OCI-LY1 (cell line): ENCODE results near the gene TIMM13.

Experiments
- EZH2 ChIP-seq: fragments of 200-600 bp; sonication (generic), shearing (Covaris generic); IDR thresholded peaks from 2 replicates; pipeline ENCODE4 v1.8.0; 2017; ENCODE audit warnings: borderline replicate concordance, mixed run types, mild to moderate bottlenecking, antibody characterized with exemption, low read length, moderate library complexity, mixed read lengths
- TF ChIP-seq, protein P1 (sequence below): fragments of 200-600 bp; sonication (generic), shearing (Covaris generic); IDR thresholded peaks from 2 replicates; pipeline ENCODE4 v1.5.1; 2017; ENCODE audit warnings: mild to moderate bottlenecking, antibody characterized with exemption, low read length, moderate library complexity, mixed read lengths

DNA sequence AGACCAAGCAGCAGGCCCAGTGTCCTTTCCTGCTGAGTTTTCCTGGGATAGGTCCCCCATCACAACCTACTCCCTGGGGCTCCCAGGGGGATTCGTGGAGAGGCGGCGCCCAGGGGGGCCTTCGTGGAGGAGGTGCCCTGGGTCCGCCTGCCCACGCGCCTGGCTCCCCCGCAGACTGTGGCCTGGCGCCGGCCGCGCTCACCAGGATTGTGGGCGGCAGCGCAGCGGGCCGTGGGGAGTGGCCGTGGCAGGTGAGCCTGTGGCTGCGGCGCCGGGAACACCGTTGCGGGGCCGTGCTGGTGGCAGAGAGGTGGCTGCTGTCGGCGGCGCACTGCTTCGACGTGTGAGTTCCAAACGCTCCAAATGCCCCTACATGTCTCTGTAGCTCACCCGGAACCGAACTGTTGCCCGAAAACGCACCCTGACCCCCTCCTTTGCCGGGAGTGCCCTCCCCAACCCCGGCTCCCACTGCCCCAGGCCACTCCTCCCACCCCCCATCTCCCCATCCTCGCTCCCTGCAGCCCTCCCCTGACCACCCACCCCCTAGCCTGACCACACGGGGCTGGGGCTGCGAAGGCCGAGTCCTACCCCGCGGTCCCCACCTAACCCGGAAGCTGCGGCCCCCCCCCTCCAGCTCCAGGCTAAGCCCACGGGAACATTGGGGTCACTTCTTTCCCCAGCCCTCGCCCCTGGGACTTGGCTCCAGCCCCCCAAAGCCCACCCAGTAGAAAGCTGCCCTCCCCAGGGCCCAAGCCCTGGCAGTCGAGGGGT lies 3.3 kb downstream of the TIMM13 start:
- TF ChIP-seq EZH2 = no peak
- TF ChIP-seq, protein P1, sequence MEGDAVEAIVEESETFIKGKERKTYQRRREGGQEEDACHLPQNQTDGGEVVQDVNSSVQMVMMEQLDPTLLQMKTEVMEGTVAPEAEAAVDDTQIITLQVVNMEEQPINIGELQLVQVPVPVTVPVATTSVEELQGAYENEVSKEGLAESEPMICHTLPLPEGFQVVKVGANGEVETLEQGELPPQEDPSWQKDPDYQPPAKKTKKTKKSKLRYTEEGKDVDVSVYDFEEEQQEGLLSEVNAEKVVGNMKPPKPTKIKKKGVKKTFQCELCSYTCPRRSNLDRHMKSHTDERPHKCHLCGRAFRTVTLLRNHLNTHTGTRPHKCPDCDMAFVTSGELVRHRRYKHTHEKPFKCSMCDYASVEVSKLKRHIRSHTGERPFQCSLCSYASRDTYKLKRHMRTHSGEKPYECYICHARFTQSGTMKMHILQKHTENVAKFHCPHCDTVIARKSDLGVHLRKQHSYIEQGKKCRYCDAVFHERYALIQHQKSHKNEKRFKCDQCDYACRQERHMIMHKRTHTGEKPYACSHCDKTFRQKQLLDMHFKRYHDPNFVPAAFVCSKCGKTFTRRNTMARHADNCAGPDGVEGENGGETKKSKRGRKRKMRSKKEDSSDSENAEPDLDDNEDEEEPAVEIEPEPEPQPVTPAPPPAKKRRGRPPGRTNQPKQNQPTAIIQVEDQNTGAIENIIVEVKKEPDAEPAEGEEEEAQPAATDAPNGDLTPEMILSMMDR = no peak
